Peyer's patch (tissue), 4 donors: ENCODE measurements around the gene ARHGAP22.

ENCODE experiments used
- CTCF ChIP-seq, 6 experiments: fragments of 450-650 bp in 4 of 6; fragments of 200-600 bp in 2 of 6; sonication (generic) in 1 of 6; IDR thresholded peaks; one replicate each; pipeline ENCODE4 v1.5.1; 2017 to 2019; ENCODE audit warnings: antibody characterized with exemption in 6 of 6, mild to moderate bottlenecking in 3 of 6, moderate library complexity in 1 of 6
- POLR2A ChIP-seq, 2 donors: fragments of 450-650 bp; IDR thresholded peaks; one replicate each; pipeline ENCODE4 v1.5.1; 2017; ENCODE audit warnings: antibody characterized with exemption in 2 of 2, mild to moderate bottlenecking in 2 of 2, moderate library complexity in 2 of 2

DNA sequence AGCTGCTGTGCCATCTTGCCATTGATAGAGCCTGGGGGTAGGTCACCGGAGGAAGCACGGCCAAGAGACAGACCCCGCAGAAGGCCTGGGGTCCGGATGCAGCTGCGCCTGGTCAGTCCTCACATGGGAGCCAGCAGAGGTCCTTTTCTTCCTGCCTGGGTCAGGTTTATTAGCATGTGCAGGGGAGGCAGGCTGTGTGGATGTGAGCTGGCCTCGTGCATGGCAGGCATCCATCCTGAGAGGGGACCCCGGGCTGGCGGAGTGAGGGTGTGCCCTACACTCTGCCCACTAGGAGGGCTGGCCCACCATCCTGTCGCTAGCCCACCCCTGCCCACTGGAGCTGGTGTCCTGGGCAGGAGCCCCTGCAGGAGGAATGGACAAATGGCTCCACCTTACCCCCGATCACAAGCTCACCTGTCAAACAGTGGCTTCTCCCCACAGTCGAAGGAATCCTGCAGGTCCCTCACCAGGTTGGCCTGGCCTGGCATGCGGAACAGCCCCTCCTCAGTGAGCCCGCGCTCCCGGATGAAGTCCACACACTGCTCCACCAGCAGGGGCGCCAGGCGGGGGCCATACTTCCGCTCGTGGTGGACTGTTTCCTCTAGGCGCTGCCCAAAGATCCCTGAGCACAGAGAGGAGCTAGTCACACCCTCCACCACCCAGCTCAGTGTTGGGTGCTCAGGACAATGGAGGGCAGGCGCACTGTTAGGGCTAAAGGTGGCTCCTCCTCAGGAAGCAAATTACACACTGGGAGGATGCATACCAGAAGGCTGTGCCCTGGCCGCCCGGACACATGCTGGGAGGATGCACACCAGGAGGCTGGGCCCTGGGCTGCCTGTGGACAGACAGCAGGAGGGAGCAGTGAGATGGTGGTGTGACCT, 145.4 kb downstream of the ARHGAP22 start:
- no peak for TF ChIP-seq CTCF (IDR thresholded peaks at IDR 0.05)
- no peak for TF ChIP-seq POLR2A (IDR thresholded peaks at IDR 0.05)
